Motor neuron (in vitro differentiated cells): Measurements from ENCODE around the gene DNAH10. TPM values are rescaled to one million over a fixed set of nuclear protein-coding genes. Genes with fewer than 3 reads are reported as not detected.

Experiments
- ATAC-seq, 8 experiments: fragments of 200-7000 bp; cut with Tn5 transposase; replicated peaks in 6 of 8; 2 replicates each; pipeline ENCODE4 v1.8.0; 2021; ENCODE audit warnings: mild to moderate bottlenecking in 8 of 8, moderate library complexity in 8 of 8
- H3K27ac ChIP-seq, 2 donors: fragments of 250-450 bp; sonication (Bioruptor Pico); 2 replicates each; pipeline ENCODE4 v1.9.0; 2021; ENCODE audit warnings: antibody characterized with exemption in 2 of 2, mild to moderate bottlenecking in 2 of 2, moderate library complexity in 1 of 2
- H3K4me1 ChIP-seq, 2 donors: fragments of 250-450 bp; sonication (Bioruptor Pico); replicated peaks in 1 of 2; 2 replicates each; pipeline ENCODE4 v1.6.1; 2021; ENCODE audit warnings: antibody characterized with exemption in 2 of 2, mild to moderate bottlenecking in 2 of 2, moderate library complexity in 1 of 2
- H3K4me3 ChIP-seq, 5 donors: fragments of 250-450 bp; sonication (Bioruptor Pico); 2 replicates each; pipeline ENCODE4 v1.9.0; 2021; ENCODE audit warnings: antibody characterized with exemption in 5 of 5, mild to moderate bottlenecking in 5 of 5, moderate library complexity in 4 of 5
- WGBS, 10 experiments: fragments of 450-650 bp; shearing (Covaris generic); methylation state at CpG; one replicate each; pipeline ENCODE4 v1.0.0; 2022; 5-methylcytosine and 5-hydroxymethylcytosine counted together
- in situ Hi-C, 9 experiments: fragments of 400-800 bp; cut with MboI; loops; one replicate each; pipeline ENCODE4 v1.15.0; 2021; ENCODE audit warnings: low sequenced_read_pairs in 9 of 9, low pct_unique_long_range_greater_than_20kb in 2 of 9; ENCODE audit not compliant: unreplicated experiment in 9 of 9
- total RNA-seq, 8 experiments: library from RNA; unstranded; fragments of 300-600 nt; gene quantifications; 2 replicates each; pipeline versions ENCODE4 v1.2.3 to v1.2.4, GENCODE V29; 2022

Gene DNAH10
- total RNA-seq, 8 experiments from 2014 or later, result 0.67 to 153 (median 2.2) TPM

DNA sequence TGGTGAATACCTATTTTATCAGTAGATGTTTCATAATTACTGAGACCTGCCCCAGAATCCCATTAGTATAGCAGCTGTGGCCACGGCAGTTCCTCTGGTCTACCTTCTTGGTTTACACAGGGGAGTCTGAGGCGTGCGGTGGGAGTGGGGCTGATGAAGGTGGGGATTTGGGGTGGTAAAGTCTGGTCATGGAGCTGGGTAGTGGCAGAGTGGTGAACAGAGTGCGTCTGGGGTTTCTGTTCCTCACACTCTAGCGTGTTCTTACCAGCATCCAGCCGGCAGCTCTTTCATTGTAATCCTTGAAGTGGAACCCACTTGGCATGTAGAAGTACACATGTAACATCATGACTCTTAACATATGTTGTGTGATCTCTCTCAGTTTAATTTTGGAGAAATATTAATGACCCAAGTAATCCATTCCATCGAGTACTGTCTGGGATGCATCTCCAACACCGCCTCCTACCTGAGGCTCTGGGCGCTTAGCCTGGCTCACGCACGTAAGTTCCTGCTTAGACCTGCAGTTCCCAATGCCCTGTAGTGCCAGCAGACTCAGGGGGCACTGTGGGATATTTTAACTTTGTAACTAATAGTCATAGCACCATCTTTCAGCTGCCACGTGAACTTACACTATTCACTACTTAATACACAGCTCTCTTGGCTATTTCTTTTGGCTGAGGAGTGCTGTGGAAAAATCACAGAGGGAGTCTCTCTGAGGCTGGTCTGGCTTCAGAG is 7.9 kb upstream of the DNAH10 start:
- no peak for ATAC-seq
- Histone ChIP-seq H3K27ac (no peak overlapping the region), H3K4me1 (no peaks in the 10 kb centered on the region), H3K4me3 (no peak overlapping the region)
- WGBS, 10 experiments, result 85 to 100% (median 92%) methylated on average over 3 to 8 of the region's 12 CpGs; no CpG with 5 or more reads in 3 of the 10 experiments
- in situ Hi-C loops, result no loop called here

DNA sequence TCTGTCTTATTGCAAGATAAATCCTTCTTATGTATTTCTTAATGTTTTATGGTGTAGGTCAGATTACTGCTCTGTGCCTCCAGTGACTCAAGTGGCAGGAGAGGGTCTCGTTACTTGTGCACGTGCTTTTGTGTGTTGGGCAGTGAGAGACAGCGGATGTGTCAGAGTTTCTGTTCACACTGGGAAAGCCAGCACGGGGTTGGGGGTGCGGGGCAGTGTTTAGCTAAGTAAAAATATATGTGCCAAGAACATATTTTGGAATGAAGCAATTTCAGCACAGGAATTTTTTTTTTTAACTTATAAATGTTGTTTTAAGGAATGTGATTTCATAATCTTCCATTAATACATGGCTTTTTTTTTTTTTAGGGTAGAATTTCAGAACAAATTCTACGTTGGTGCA is 4.5 kb upstream of the DNAH10 start:
- Histone ChIP-seq H3K27ac (no peak overlapping the region), H3K4me3 (no peak overlapping the region), H3K4me1 (peaks cover 0 to 4% of the 10 kb centered on the region in 2 donors)
- in situ Hi-C loops, result no loop called here
- ATAC-seq, result no peak
- 74 to 98% (median 86%) methylated on average over 1 to 6 of the region's 6 CpGs; no CpG with 5 or more reads in 1 of the 10 experiments for WGBS, 10 experiments

- ATAC-seq, result no peak
- in situ Hi-C loops, result no loop called here
- H3K4me3 ChIP-seq, result no peak overlapping the region
- no peak overlapping the region for H3K27ac ChIP-seq
- peaks cover 0 to 4% of the 10 kb centered on the region in 2 donors for H3K4me1 ChIP-seq
- WGBS, 10 experiments, result 88 to 100% (median 95%) methylated on average over 2 to 9 of the region's 11 CpGs
Observed at GRCh38 chr12:123760267-123760938, 1.7 kb upstream of the DNAH10 start.

DNA sequence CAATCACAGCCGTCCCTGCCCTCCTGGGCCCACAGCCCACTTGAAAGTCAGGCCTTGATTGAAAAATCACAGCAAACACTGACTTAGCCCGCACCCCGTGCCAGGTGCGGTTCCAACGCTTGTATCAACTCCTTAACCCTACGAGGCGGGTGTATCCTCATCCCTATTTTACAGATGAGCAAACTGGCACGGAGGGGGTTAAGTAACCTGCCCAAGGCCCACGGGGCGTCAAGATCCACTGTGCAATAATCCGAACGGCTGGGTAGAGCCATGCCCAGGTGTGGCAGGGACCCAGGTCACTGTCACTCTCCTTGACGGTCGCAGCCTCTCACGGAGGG is 583 bp downstream of the DNAH10 start:
- WGBS, 10 experiments, result 0 to 60% (median 22%) methylated on average over 1 to 8 of the region's 15 CpGs; no CpG with 5 or more reads in 3 of the 10 experiments
- in situ Hi-C loops, result no loop called here
- Histone ChIP-seq H3K27ac (no peak overlapping the region), H3K4me3 (no peak overlapping the region), H3K4me1 (peaks cover 0 to 4% of the 10 kb centered on the region in 2 donors)
- ATAC-seq, result no peak

DNA sequence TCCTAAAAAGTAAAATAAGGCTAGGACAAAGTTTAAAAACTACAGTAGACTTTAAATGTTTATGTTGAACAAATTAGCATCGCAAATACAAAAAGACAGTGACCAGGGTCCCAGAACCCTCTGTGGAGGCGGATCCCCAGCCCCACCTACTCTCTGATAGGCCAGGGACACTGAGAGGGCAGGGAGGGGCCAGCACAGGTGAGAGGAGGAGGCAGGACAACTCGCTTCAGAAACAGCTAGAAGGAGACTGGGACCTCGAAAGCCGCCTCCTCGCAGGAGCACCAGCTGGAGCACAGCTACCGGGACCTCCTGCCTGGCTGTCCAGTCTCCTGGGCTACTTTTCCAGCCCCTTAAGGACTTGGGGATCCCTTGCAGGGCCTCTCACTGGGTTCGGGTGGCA is 992 bp downstream of the DNAH10 start:
- Histone ChIP-seq H3K4me1 (peaks cover 0 to 4% of the 10 kb centered on the region in 2 donors), H3K27ac (no peak overlapping the region), H3K4me3 (no peak overlapping the region)
- WGBS, 10 experiments, result 31 to 100% (median 59%) methylated on average over 1 to 6 of the region's 8 CpGs; no CpG with 5 or more reads in 2 of the 10 experiments
- in situ Hi-C loops, result no loop called here
- no peak for ATAC-seq

GRCh38 chr12:123764109-123764508 is 2.0 kb downstream of the DNAH10 start:
- in situ Hi-C loops, result no loop called here
- no peak overlapping the region for H3K27ac ChIP-seq
- H3K4me1 ChIP-seq, result peaks cover 0 to 4% of the 10 kb centered on the region in 2 donors
- no peak for ATAC-seq
- no peak overlapping the region for H3K4me3 ChIP-seq
- 60 to 90% (median 80%) methylated on average over 1 to 12 of the region's 12 CpGs for WGBS, 10 experiments

GRCh38 chr12:123765504-123766035 is 3.5 kb downstream of the DNAH10 start:
- ATAC-seq, result no peak
- 18 to 68% (median 50%) methylated on average over 1 to 2 of the region's 2 CpGs for whole genome bisulfite sequencing, 10 experiments
- in situ Hi-C loops, result no loop called here
- Histone ChIP-seq H3K4me1 (peaks cover 0 to 4% of the 10 kb centered on the region in 2 donors), H3K4me3 (no peak overlapping the region), H3K27ac (no peak overlapping the region)

DNA sequence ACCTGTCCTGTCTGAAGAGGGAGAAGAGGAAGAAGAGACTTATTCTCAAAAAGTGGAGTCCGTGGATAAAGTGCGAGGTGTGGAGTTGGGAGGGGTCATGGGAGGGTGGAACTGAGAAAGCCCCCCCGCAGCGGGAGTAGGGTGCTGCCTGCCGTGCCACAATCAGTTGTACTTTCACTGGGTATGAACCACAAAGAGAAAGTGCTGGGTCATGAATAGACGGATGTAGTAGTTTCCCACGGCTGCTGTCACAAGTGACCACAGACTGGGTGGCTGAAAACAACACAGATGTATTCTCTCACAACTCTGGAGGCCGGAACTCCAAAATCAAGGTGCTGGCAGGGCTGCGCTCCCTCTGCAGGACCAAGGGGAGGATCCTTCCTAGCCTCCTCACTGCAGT is 5.5 kb downstream of the DNAH10 start:
- in situ Hi-C loops, result no loop called here
- WGBS, 10 experiments, result 70 to 95% (median 85%) methylated on average over 2 to 7 of the region's 9 CpGs; no CpG with 5 or more reads in 6 of the 10 experiments
- Histone ChIP-seq H3K27ac (no peak overlapping the region), H3K4me1 (no peaks in the 10 kb centered on the region), H3K4me3 (no peak overlapping the region)
- ATAC-seq, result no peak

GRCh38 chr12:123771261-123771660 is 9.2 kb downstream of the DNAH10 start:
- WGBS, 10 experiments, result 50 to 80% (median 72%) methylated on average over 1 to 7 of the region's 7 CpGs; no CpG with 5 or more reads in 1 of the 10 experiments
- no peak for ATAC-seq
- Histone ChIP-seq H3K4me1 (no peaks in the 10 kb centered on the region), H3K27ac (no peak overlapping the region), H3K4me3 (no peak overlapping the region)
- in situ Hi-C loops, result no loop called here

GRCh38 chr12:123772074-123772473 is 10.0 kb downstream of the DNAH10 start:
- Histone ChIP-seq H3K4me3 (no peak overlapping the region), H3K27ac (no peak overlapping the region), H3K4me1 (no peaks in the 10 kb centered on the region)
- in situ Hi-C loops, result no loop called here
- ATAC-seq, result no peak
- 57 to 79% (median 64%) methylated on average over 4 to 5 of the region's 5 CpGs; no CpG with 5 or more reads in 6 of the 10 experiments for WGBS, 10 experiments

DNA sequence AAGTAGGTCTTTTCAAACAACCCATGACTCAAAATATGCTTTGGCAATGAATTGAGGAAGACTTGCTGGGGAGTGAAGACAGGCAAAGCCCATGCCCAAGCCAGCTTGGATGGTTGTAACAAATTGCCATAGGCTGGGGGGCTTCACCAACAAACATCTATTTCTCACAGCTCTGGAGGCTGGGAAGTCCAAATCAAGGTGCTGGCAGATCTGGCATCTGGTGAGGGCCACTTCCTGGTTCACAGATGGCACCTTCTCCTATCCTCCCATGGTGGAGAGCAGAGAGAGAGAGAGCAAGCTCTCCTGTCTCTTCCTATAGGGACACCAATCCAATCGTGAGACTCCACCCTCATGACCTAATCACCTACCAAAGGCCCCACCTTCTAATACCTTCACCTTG is 11.3 kb downstream of the DNAH10 start:
- no peak for ATAC-seq
- in situ Hi-C loops, result no loop called here
- H3K27ac ChIP-seq, result no peak overlapping the region
- no peaks in the 10 kb centered on the region for H3K4me1 ChIP-seq
- no peak overlapping the region for H3K4me3 ChIP-seq
- WGBS, 10 experiments, result no CpG with 5 or more reads among the region's 1 CpG

GRCh38 chr12:123779551-123779950 is 17.4 kb downstream of the DNAH10 start:
- in situ Hi-C loops, result no loop called here
- Histone ChIP-seq H3K4me1 (no peaks in the 10 kb centered on the region), H3K27ac (no peak overlapping the region), H3K4me3 (no peak overlapping the region)
- no peak for ATAC-seq

DNA sequence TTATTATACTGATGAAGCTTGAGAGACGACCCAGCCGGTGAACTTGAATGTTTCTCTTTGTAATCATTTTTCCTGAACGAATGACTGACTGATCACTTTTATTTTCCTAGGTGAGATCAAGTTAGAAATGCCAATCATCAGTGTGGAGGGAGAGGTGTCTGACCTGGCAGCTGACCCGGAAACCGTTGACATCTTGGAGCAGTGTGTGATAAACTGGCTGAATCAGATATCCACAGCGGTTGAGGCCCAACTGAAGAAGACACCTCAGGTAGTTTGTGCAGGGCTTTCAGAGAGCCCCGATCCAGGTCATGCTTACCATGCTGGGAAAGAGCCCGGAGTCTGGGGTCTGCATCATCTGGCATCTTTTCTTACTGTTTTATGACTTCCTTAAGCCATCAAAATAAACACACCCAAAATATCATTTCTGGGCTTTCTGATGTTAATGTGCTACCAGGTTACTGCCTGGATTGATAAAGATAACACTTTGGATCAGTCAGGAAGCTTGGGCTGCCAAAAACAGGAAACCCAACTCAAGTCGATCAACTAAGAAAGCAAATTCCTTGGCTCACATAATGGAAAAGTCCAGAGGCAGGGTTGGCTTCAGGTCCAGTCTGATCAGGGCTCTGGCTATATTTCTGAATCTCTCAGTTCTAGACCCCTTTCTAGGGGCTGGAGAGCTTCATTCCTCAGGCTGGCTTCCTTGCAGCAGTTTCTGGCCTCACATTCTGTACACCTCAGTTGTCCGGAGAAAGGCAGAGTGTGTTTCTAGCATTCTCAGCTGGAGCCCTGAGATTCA is 21.1 kb downstream of the DNAH10 start:
- no peak for ATAC-seq
- no peak overlapping the region for H3K4me3 ChIP-seq
- in situ Hi-C loops, result no loop called here
- no peaks in the 10 kb centered on the region for H3K4me1 ChIP-seq
- no peak overlapping the region for H3K27ac ChIP-seq
- WGBS, 10 experiments, result 65 to 100% (median 79%) methylated on average over 2 to 9 of the region's 10 CpGs
